IgD-negative memory B cell (primary cell): Measurements from ENCODE around the gene OR6X1. TPM values are rescaled to one million over a fixed set of nuclear protein-coding genes. Genes with fewer than 3 reads are reported as not detected.
"Not testable (repeated sequence)": the region's sequence is repeated elsewhere in the genome, so short reads cannot be mapped to it uniquely, and the experiment has no call there.

ENCODE experiments used
- H3K27ac Mint-ChIP-seq, 3 donors: one replicate each; pipeline ENCODE4 v1.8.0; 2020 to 2022; ENCODE audit warnings: mild to moderate bottlenecking in 3 of 3, mixed read lengths in 3 of 3, moderate library complexity in 1 of 3
- H3K27me3 Mint-ChIP-seq: one replicate; pipeline ENCODE4 v1.8.0; 2021; ENCODE audit warnings: mixed read lengths
- H3K36me3 Mint-ChIP-seq: one replicate; pipeline ENCODE4 v1.8.0; 2020; ENCODE audit warnings: mild to moderate bottlenecking, mixed read lengths
- H3K4me1 Mint-ChIP-seq, 3 donors: one replicate each; pipeline ENCODE4 v1.8.0; 2020 to 2022; ENCODE audit warnings: mixed read lengths in 3 of 3, mild to moderate bottlenecking in 1 of 3
- H3K4me3 Mint-ChIP-seq, 4 donors: one replicate each; pipeline ENCODE4 v1.8.0; 2020 to 2022; ENCODE audit warnings: mild to moderate bottlenecking in 4 of 4, mixed read lengths in 4 of 4, moderate library complexity in 3 of 4
- H3K9me3 Mint-ChIP-seq, 3 donors: one replicate each; pipeline ENCODE4 v1.8.0; 2020 to 2021; ENCODE audit warnings: mixed read lengths in 3 of 3, mild to moderate bottlenecking in 1 of 3
- polyA plus RNA-seq: library from polyadenylated mRNA; unstranded; fragments of 300-500 nt; fragmentation: Illumina TruSeq; gene quantifications from one replicate; pipeline ENCODE4 v1.2.3, GENCODE V29; 2021

The OR6X1 gene
- polyA plus RNA-seq, 1 donor from 2014 or later: not detected

DNA sequence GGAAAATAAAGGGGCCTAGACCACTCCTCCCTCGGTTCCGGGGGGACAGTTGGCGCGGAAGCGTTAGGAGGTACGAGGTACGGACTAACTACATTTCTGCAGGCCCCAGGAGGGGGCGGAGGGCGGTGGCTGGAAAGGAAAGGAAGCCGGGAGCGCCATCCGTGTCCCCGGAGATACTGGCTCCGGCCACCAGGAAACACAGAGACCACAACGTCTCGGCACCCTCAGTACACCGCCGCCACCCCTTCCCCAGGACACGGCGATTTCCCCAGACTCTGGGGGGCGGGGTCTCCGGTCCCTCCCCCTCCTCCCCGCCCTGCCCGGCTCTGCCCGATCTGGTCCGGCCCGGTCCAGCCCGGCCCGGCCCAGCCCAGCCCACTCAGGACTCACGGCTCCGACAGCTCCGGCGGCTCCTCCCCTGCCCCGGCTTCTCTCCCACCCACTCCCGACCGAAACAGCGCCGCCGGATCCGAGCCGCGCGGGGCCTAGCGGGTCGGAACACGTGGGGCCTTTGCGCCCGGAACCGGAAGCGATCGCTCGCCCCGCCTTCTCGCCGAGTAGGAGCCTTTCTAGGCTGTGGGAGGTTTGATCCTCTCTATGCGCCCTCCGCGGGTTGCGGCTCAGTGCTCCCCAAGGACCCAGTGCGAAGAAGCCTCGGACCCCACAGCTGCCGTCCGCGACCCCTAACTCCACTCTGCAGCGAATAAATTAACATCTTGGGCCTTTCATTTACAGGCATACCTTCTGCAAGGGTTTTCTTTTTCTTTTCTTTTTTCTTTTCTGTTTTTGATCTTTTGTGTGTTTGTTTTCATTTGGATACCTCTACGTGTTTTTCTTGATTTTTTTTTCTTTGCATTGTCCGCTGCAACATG, 12.9 kb downstream of the OR6X1 start, which contains the start of gene ZNF202:
Gene ZNF202 (minus strand): TSS at position 502 of the 872 bp plus-strand sequence. CDS start 10,772 bp downstream, outside the sequence.
- Mint-ChIP-seq H3K4me1 (peaks cover 16 to 26% (median 25%) of the 10 kb centered on the region in 3 donors), H3K36me3 (peaks cover 9% of the 10 kb centered on the region), H3K4me3 (peak within 1 kb of the TSS; percentile 96 to 99 (median 97))

DNA sequence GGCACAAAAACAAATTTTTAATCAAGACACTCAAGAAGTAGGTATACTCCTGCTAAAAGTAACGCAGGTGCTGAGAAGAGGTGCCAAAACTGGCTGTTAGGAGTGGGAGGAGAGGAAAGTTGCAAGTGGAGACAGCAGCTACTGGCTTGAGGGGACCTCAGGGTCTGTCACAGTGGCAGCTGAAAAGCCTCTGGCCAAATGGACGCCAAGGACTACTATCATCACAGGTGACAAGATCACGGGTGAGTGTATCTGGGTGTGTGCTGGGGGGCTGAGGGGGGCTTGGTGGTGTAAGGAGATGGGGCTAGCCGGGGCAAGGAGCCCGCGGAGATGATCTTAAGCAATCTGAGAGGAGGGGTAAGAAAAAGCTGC, 13.5 kb downstream of the OR6X1 start:
- H3K9me3 Mint-ChIP-seq: no peaks in the 10 kb centered on the region
- H3K36me3 Mint-ChIP-seq: peaks cover 9% of the 10 kb centered on the region

More for the DNA sequence above, 12.9 kb downstream of the OR6X1 start, which contains the start of gene ZNF202:
- Mint-ChIP-seq H3K9me3 (no peaks in the 10 kb centered on the region), H3K27ac (peak within 1 kb of the TSS; percentile 76 to 92 (median 92)), H3K27me3 (no peaks in the 10 kb centered on the region)

DNA sequence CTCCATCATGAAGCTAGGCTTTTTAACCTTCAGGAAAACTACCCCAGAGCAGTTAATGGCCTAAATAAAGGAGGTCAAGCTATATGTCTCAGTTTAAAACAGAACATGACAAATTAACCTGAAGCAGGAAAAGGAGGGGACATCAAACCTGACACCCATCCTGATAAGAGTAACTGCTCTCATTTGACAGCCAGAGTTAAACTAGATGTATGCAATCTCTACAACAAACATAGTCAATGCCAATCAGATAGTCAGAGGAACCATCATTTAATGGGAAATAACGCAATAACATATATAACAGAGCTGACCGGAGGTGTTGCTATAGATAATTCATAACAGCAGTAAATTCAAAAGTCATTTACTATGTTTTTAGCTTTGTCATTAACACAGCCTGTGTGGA, 15.9 kb downstream of the OR6X1 start:
- no peak overlapping the region for H3K27ac Mint-ChIP-seq
- peak overlapping the region in 2 of 4 donors; percentile 31 to 97 for H3K4me3 Mint-ChIP-seq
- peaks cover 15 to 36% (median 25%) of the 10 kb centered on the region in 3 donors for H3K4me1 Mint-ChIP-seq
- H3K9me3 Mint-ChIP-seq: no peaks in the 10 kb centered on the region
- no peaks in the 10 kb centered on the region for H3K27me3 Mint-ChIP-seq
- peaks cover 9% of the 10 kb centered on the region for H3K36me3 Mint-ChIP-seq

More for the DNA sequence above, 13.5 kb downstream of the OR6X1 start:
- Mint-ChIP-seq H3K27ac (peak overlapping the region; percentile 76 to 92 (median 92)), H3K4me1 (peaks cover 16 to 28% (median 25%) of the 10 kb centered on the region in 3 donors), H3K27me3 (no peaks in the 10 kb centered on the region), H3K4me3 (peak overlapping the region; percentile 96 to 99 (median 97))

DNA sequence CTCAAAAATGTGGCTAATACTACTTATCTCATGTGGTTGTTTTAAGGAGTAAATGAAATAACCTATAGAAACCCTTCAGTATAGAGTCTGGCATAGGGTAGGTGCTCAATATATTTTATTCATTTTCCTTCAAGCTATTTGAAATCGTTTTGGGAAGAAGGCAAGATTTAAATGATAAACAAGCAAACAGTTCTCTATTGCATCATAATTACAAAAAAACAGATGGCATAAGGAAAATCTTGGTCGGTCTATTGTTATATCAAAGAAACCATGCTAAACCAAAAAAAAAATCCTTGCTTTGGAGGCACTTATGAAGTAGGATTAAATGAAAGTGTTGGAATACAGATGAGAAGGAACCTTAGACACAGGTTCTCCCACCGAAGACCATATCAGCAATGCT, 17.5 kb downstream of the OR6X1 start:
- H3K4me3 Mint-ChIP-seq: peak overlapping the region in 1 of 4 donors; percentile 68
- peaks cover 11 to 30% (median 20%) of the 10 kb centered on the region in 3 donors for H3K4me1 Mint-ChIP-seq
- no peak overlapping the region for H3K27ac Mint-ChIP-seq
- H3K9me3 Mint-ChIP-seq: no peaks in the 10 kb centered on the region
- H3K36me3 Mint-ChIP-seq: peaks cover 9% of the 10 kb centered on the region
- no peaks in the 10 kb centered on the region for H3K27me3 Mint-ChIP-seq

DNA sequence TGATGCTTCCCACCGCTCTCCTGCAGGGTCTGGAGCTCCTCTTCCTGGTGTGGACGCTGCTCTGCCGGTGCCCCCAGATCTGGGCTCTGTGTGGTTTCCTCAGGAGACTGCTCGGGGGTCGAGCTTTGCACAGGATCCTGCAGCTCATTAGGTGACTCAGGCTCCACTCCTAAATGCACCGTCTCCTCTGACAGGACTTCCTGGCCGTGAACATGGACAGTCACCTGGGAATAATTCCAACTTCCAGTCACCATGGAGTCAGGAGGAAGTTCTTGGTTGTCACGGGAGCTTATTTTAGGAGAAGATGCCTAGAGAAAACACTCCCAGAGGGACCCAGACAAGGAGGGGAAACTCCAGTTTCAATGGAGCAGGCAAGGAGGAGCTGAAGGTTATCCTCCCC, 24.7 kb downstream of the OR6X1 start:
- Mint-ChIP-seq H3K9me3 (peaks cover 2 to 18% (median 18%) of the 10 kb centered on the region in 3 donors), H3K4me1 (no peaks in the 10 kb centered on the region), H3K27ac (no peak overlapping the region), H3K36me3 (peaks cover 39% of the 10 kb centered on the region), H3K27me3 (no peaks in the 10 kb centered on the region), H3K4me3 (no peak overlapping the region)

DNA sequence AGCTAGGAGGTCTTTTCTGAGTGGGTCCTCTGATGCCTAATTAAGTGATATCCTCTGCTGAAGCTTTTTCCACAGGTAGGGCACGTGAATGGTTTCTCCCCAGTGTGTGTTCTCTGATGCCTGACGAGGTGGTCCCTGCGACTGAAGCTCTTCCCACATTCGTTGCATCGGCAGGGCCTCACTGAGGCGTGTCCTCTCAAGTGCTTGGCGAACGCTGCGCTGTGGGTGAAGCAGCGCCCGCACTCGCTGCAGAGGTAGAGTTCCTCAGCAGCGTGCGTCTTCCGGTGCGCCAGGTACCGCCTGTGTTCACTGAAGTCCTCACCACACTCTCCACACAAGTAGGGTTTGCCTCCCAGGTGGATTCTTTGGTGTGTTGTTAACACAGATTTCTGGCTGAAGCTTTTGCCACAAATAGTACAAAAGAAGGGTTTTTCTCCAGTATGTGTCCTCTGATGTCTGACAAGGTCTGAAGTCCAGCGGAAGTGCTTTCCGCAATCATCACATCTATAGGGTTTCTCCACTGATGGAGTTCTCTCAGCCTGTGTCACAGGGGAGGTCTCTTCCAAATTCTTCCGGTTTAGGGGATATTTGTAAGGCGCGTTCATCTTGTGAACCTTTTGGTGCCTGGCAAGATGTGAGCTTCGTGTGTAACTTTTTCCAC, 28.2 kb downstream of the OR6X1 start:
- peaks cover 2 to 20% (median 18%) of the 10 kb centered on the region in 3 donors for H3K9me3 Mint-ChIP-seq
- H3K36me3 Mint-ChIP-seq: peaks cover 49% of the 10 kb centered on the region
- no peaks in the 10 kb centered on the region for H3K27me3 Mint-ChIP-seq
- H3K4me3 Mint-ChIP-seq: no peak overlapping the region
- peak overlapping the region in 1 of 3 donors; percentile 44 for H3K27ac Mint-ChIP-seq
- H3K4me1 Mint-ChIP-seq: no peaks in the 10 kb centered on the region

DNA sequence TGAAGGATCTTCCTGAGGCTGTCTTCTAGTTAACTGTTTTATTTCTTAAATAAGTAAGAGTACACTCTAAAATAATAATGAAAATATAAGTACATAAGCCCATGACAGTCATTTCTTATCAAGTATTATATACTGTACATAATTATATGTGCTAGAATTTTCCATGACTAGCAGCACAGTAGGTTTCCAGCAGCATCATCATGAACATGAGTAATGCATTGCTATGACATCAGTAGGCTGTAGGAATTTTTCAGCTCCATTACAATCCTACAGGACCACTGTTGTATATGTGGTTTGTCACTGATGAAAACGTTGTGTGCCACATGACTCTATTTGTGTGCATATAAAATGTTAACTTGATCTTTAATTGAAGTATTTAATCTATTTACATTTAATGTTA, 34.9 kb downstream of the OR6X1 start:
- Mint-ChIP-seq H3K4me1 (no peaks in the 10 kb centered on the region), H3K27me3 (peaks cover 13% of the 10 kb centered on the region), H3K4me3 (no peak overlapping the region), H3K27ac (no peak overlapping the region), H3K9me3 (peaks cover 0 to 3% (median 0%) of the 10 kb centered on the region in 3 donors), H3K36me3 (peaks cover 9% of the 10 kb centered on the region)

DNA sequence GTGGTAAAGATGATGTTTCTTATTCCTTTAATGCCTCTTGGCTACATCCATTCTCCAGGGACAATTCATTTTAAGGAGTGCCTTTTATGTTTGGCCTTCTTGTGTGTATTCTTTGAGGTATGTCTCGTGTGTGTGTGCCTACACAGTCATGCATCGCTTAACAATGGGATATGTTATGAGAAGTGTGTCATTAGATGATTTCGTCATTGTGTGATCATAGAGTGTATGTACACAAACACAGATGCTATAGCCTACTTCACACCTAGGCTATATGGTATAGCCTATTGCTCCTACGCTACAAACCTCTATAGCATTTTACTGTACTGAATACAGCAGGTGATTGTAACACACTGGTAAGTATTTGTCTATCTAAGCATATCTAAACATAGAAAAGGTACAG, 35.8 kb downstream of the OR6X1 start:
- Mint-ChIP-seq H3K36me3 (peaks cover 3% of the 10 kb centered on the region), H3K4me1 (no peaks in the 10 kb centered on the region), H3K27me3 (peaks cover 13% of the 10 kb centered on the region), H3K9me3 (peaks cover 0 to 1% (median 0%) of the 10 kb centered on the region in 3 donors), H3K27ac (no peak overlapping the region), H3K4me3 (no peak overlapping the region)

DNA sequence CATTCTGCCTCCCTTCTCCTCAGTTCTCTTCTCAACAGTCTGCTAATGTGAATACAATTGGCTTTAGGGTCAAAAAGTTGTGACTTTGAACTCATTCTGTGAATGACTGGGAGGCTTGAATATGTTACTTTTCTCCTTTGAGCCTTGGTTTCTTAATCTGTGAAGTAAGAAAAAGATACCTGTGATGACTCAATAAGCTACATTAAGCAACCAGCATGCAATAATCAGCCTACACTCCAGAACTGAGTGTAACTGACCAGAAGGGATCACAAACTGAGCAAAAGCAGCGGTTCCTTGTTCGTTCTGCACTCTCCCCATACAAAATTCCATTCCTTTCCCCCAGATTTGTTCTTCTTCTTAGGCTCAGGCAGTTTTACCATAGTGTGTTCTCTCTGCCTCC, 36.3 kb downstream of the OR6X1 start:
- H3K9me3 Mint-ChIP-seq: peaks cover 0 to 1% (median 0%) of the 10 kb centered on the region in 3 donors
- H3K4me3 Mint-ChIP-seq: no peak overlapping the region
- no peaks in the 10 kb centered on the region for H3K4me1 Mint-ChIP-seq
- H3K27me3 Mint-ChIP-seq: peaks cover 13% of the 10 kb centered on the region
- peaks cover 3% of the 10 kb centered on the region for H3K36me3 Mint-ChIP-seq
- H3K27ac Mint-ChIP-seq: no peak overlapping the region

DNA sequence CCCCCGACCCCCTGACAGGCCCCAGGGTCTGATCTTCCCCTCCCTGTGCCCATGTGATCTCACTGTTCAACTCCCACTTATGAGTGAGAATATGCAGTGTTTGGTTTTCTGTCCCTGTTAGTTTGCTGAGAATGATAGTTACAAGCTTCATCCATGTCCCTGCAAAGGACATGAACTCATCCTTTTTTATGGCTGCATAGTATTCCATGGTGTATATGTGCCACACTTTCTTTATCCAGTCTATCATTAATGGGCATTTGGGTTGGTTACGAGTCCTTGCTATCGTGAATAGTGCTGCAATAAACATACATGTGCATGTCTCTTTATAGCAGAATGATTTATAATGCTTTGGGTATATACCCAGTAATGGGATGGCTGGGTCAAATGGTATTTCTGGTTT, 41.7 kb downstream of the OR6X1 start:
- H3K9me3 Mint-ChIP-seq, H3K4me3 Mint-ChIP-seq, H3K36me3 Mint-ChIP-seq, H3K4me1 Mint-ChIP-seq, H3K27ac Mint-ChIP-seq: not testable (repeated sequence)
- H3K27me3 Mint-ChIP-seq: peaks cover 13% of the 10 kb centered on the region

DNA sequence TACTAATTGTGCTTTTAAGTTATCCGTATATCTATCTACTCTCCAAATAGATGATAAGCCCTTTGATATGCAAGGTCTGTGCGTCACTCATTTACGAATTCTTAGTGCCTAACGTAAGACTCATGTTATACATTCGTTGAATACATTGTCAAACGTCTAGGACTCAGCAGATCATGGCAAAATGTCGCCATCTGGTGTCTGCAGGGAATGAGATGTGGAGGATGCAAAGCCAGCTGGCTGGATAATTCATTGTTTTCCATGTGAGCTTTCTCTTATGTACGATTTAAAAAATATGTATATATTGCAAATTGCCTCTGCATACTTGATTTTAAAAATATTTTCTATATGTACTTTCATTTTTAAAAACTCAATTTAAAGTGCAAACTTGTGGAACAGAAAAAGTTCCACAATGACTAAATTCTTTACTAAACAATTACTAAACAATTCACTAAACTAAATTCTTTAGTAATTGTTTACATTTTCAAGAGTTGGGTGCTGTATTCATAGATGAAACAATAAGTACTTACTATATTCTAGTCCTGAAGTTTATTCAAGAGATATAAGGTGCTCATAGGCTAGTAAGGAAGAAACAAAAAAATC, 46.6 kb downstream of the OR6X1 start:
- H3K4me3 Mint-ChIP-seq: no peak overlapping the region
- H3K4me1 Mint-ChIP-seq: peaks cover 2 to 5% (median 4%) of the 10 kb centered on the region in 3 donors
- H3K36me3 Mint-ChIP-seq: no peaks in the 10 kb centered on the region
- H3K9me3 Mint-ChIP-seq: no peaks in the 10 kb centered on the region
- peaks cover 2% of the 10 kb centered on the region for H3K27me3 Mint-ChIP-seq
- H3K27ac Mint-ChIP-seq: no peak overlapping the region

DNA sequence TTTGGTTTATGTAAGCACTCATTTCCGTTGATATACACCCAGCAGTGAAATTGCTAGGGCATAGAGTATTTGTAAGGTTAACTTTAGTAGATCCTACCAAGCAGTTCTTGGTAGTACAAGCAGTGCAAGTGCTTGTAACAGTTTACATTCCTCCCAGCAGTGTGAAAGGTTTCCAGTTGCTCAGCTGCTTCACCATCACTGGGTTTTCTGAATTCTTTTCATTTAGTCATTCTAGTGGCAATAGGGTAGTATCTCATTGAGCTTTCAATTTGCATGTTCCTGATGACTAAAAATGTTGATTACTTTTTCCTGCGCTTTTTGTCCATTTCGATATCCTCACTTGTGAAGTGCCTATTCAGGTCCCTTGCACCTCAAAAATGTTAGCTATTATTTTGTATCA, 47.1 kb downstream of the OR6X1 start:
- no peaks in the 10 kb centered on the region for H3K36me3 Mint-ChIP-seq
- H3K27ac Mint-ChIP-seq: no peak overlapping the region
- H3K27me3 Mint-ChIP-seq: peaks cover 2% of the 10 kb centered on the region
- peaks cover 4 to 7% (median 6%) of the 10 kb centered on the region in 3 donors for H3K4me1 Mint-ChIP-seq
- H3K9me3 Mint-ChIP-seq: no peaks in the 10 kb centered on the region
- no peak overlapping the region for H3K4me3 Mint-ChIP-seq

DNA sequence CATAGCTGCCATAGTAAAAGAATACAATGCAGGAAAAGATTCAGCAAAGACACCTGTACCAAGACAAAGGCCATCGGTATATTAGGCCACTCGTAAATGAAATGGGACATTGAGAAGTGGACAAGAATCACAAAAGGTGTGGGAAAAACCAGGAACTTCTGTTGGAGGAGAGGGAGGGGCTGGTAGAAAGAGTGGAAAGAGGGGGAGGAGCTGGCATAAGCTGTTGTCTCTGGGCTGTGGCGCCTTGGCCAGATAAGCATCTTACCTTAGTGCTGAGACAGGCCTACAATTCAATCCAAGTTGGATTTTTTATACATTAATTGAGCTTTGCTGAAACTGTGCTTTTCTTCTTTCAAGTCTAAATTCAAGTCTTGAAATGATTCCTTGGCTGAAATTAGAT, 50.0 kb downstream of the OR6X1 start:
- Mint-ChIP-seq H3K4me3 (peak overlapping the region in 1 of 4 donors; percentile 48), H3K27ac (no peak overlapping the region), H3K4me1 (peaks cover 4 to 10% (median 9%) of the 10 kb centered on the region in 3 donors), H3K36me3 (no peaks in the 10 kb centered on the region), H3K9me3 (peaks cover 0 to 2% (median 0%) of the 10 kb centered on the region in 3 donors), H3K27me3 (peaks cover 5% of the 10 kb centered on the region)
